ENCODE results near the gene RNASE1.

- no peak for TF ChIP-seq CTCF (IDR thresholded peaks at IDR 0.05; ENCODE audit: low read depth, low read length)
- TF ChIP-seq POLR2A (IDR thresholded peaks at IDR 0.05; ENCODE audit: extremely low read depth, insufficient read length), result no peak
Measured at GRCh38 chr14:20787025-20787424, 15.6 kb downstream of the RNASE1 start.

Data from NB4 (cell line).